Stimulated activated naive CD4-positive, alpha-beta T cell treated with Interleukin-2 at 50 U/mL for 16 hours (primary cell): Measurements from ENCODE around the gene RPL19.

Experiments
- DNase-seq: peaks from one replicate; lab custom pipeline; 2025; lab: John Stamatoyannopoulos, UW

RPL19 gene

DNA sequence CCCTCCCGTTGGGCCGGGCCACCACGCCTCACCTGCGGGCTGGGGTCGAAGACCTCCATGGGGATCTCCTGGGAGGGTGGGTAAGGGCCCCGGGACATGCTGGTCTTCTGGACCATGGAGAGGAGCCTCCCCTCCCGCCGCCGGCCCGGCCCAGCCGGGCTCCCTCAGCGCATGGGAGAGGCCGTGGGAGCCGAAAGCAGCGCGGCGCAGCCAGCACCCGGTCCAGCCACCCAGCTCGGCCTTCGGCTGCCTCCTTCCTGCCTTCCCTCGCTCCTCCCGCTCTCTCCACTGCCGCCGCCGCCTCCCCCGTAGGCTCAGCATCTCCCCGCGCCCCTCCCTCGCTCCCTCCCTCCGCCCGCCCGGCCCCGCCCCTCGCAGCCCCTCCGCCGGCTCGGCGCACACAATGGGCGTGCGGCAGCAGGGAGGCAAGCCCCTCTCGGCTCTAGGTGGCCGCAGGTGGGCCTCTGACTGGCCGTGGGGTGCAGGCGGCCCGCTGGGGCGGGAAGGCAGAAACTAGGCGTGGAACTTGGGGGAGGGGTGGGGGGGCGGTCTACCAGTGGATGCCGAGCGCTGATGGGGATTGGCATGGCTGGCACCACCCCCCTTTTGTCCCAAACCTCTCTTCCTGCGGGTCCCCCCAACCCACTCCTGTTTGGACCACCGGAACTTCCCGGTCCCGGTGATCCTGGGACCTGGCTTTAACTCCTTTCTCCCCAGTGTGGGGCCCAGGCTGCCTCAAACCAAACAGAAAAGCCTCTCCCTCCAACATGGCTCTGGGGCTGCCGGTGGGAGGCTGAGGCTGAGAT lies 2.5 kb upstream of the RPL19 start, which contains the start of gene CACNB1:
TSS of gene CACNB1 (minus strand) at position 290 of the 806 bp plus-strand sequence. CDS start at position 116, 174 bp downstream.
- peak; percentile 76 for DNase-seq

GRCh38 chr17:39198186-39198566 lies 1.9 kb upstream of the RPL19 start:
- DNase-seq, result no peak

DNA sequence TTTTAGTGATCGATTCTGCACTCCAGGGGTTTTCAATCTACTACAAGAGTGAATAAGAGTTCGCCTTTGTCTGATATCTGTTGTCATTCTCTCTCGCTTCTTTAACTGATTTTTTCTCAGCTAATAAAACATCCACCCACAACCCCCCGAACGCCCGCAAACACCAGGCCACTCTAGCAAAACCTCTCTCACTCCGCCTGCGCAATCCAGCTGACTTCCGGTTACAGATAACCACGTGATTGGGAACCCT lies 338 bp upstream of the RPL19 start:
- peak; percentile 89 for DNase-seq

GRCh38 chr17:39200957-39201510 lies 951 bp downstream of the RPL19 start:
- no peak for DNase-seq

DNA sequence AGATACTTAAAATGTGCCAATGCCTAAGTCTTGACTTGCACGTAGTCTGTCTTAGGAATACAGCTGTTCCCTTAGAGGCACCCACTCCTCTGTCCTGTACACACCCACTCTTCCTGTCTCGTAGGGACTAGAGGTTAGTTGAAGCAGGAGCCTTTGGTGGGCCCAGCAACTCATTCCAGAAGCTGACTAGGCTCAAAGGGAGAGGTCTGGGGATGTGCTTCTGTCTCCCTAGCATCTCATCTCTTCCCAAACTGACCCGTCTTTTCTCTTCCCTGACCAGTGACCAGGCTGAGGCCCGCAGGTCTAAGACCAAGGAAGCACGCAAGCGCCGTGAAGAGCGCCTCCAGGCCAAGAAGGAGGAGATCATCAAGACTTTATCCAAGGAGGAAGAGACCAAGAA lies 4.2 kb downstream of the RPL19 start:
- no peak for DNase-seq

- DNase-seq, result no peak
These were observed 5.0 kb downstream of the RPL19 start for GRCh38 chr17:39205112-39205526.

DNA sequence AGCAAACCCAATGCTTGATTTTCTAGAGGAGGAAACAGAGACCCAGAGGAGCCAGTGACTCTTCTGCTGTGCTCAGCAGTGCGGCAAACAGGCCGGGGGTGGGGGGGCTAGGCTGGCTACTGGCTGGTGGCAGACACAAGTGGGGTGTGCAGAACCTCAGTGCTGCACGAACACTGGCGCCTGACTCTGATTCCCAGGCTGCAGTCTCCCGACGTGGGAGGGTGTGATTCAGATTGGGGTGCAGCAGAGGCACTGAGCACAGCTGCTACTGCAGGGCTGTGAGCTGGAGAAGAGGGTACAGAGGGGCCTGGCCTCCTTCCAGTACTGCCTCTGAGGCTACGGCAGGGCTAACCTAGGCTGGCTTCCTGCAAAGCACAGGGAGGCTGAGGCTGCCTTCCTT lies 8.1 kb downstream of the RPL19 start:
- DNase-seq, result no peak

- no peak for DNase-seq
These were observed 8.8 kb downstream of the RPL19 start for GRCh38 chr17:39208893-39209292.

- DNase-seq, result peak; percentile 74
These were observed 9.4 kb downstream of the RPL19 start for GRCh38 chr17:39209317-39210092.

GRCh38 chr17:39210093-39210434 lies 10.0 kb downstream of the RPL19 start:
- no peak for DNase-seq

DNA sequence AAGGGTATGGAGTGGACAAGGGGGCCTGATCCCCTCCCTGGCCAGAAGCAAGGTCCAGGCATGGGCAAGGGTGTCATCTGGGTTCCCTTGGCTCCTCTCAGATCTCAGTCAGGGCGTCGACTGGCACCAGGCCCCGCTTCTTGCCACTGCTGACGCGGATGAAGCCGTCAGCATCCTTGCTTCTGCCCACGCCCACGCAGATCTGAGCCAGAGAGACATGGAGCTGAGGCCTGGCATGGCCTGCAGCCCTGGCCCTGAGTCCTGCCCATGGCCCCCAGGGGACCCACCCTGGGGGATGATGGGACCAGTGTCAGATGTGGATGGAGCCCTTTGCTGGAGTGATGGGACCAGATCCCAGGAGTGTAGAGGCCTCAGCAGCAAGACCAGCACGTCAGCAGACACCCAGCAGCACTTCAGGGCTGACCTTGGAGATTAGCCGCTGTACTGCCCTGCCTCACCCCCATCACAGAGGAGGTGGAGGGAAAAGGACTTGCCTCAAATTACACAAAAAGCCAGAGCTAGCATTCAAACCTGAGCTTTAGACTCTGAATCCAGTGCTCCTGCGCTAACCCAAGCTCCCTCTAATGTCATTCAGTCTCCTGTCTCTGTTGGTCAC lies 12.2 kb downstream of the RPL19 start:
- DNase-seq, result no peak

DNA sequence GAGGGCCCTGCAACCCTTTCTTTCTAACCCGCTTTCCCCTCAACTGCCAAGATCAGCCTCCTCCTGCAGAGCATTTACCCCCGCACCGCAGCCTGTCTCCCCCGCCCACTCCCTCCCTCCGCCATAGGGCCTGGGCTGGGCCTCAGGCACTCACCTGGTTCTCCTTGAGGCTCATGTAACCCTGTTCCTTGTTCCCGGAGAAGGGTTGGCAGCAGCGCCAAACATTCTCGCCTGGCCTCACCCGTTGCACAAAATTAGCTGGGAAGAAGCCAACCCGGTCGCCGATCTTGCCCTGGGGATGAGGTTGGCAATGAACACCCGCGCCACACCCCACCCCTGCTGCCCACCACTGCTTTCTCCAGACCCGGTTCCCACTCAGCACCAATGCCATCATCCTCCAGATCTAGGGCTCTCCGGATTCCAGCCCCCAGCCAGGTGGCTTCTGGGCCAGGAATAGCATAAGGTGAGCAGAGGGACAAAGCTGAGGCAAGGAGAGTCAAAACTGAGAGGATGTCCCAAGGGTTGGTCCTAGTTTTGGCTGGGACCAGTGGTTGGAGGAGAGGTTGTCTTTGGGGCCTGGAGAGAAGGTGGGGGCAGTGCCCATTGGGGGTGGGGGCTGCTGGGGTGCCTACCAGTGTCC lies 12.9 kb downstream of the RPL19 start:
- no peak for DNase-seq

DNA sequence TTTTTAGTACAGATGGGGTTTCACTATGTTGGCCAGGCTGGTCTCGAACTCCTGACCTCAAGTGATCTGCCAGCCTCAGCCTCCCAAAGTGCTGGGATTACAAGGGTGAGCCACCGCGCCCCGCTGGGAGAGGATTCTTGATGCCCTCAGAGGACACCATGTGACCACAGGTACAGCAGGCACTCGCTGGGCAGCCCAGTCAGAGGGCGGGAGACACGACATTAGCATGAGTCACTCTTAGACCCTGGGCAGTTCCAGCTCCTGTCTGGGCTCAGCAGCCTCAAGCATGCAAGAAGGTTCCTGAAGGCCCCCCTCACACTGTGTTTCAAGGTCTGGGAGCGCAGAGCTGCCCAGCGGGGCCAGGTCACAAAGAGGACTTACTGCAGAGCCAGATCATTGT lies 13.8 kb downstream of the RPL19 start:
- no peak for DNase-seq

DNA sequence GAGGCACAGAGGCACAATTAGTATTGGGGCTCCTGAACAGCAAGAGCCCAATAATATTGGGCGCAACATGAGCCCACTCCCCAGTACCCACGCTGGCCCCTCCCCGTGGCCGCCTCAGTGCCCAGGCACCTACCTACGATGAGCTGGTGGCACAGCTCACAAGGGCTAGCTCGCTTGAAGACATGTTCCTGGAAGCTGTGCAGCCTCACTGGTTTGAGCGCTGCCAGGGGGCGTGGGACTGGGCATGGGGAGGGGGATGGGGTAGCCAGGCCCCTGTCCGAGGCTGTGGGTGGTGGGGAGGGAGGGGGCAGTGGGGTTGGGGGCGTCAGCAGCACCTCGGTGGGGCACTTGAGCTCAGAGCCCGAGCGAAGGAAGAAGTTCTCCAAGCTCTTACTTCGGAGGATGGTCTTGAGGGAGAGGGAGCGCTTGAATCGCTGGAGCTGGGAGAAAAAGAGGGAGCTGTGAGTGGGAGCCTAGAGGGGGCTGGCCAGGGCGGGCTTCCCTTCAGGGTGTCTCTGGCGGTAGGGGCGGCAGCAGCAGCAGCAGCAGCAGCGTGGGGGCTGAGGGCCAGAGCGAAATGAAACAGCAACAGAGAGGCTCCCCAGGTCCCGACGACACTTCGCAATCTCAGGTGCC lies 17.8 kb downstream of the RPL19 start:
- no peak for DNase-seq

GRCh38 chr17:39218906-39219305 lies 18.8 kb downstream of the RPL19 start:
- DNase-seq, result no peak

DNA sequence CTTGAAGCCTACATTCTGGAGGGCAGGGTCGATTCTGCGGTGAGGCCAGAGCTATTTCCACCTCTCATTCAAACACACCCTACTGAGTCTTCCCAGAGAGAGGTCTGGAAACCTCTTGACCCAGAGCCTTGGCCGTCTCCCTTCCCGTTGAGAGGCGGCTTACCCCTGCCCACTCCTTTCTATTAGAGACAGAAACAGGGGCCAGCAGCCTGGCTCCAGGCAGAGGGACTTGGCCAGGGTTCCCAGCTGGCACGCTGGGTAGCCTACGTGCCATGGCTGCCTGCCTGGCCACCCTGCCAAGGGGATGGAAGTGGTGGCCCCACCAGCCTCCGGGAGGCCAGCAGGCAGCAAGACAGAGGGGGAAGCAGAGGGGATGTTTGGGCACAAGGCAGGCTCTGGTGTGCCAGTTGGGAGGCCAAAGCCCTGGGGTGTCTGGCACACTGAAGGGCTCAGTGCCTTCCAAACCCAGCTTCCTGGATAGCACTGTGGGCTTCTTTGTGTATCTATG lies 19.6 kb downstream of the RPL19 start:
- DNase-seq, result no peak

DNA sequence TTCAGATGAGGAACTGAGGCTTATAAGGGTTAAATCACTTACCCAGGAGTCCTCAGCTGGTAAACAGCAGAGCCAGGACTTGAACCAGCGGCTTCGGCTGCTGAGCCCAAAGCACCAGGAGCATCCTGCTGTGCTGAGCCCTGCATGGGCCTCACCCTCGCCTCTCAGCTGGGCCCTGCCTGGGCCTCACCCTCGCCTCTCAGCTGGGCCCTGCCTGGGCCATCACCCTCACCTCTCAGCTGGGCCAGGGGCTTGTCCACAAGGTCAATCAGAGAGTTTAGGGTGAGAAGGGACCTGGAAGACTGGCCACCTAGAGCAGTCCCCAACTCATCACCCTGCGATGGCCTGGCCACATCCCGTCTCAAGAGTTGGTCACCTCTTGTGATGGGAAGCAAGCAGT lies 21.5 kb downstream of the RPL19 start:
- no peak for DNase-seq

GRCh38 chr17:39222151-39222550 lies 22.1 kb downstream of the RPL19 start:
- DNase-seq, result no peak

- DNase-seq, result no peak
These were observed 23.1 kb downstream of the RPL19 start for GRCh38 chr17:39222866-39223834.
